Stimulated activated CD4-positive, alpha-beta T cell treated with anti-CD3 and anti-CD28 coated beads, TNF-alpha, amount 100 ng/mL, for 4 hours (primary cell): ENCODE data around the gene KRTAP19-4.
"Not testable (repeated sequence)": the region's sequence is repeated elsewhere in the genome, so short reads cannot be mapped to it uniquely, and the experiment has no call there.

Experiments used
- DNase-seq, 3 experiments: peaks; one replicate each; pipeline ENCODE4 v3.0.0-alpha.2; 2020; ENCODE audit warnings: low read depth in 3 of 3

The KRTAP19-4 gene, protein sequence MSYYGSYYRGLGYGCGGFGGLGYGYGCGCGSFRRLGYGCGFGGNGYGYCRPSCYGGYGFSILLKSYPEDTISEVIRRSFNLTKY

DNA sequence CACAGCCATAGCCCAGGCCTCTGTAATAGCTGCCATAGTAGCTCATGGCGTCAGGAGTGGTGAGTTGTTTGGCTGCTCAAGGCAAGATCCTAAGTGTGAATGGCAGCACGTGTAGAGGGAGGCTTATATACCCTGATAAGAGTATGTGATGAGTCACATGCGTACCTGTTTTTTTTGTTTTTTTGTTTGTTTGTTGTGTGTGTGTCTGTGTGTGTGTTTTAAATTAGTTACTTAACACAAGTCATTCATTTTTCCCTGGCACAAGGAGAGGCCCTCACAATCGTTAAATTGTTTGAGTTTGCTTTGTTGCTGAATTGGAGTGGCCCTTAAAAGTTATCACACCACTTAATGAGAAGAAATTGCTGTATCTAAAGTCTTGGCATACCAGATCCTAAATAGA lies at the start of gene KRTAP19-4:
Gene KRTAP19-4, minus strand, starts transcription at position 101 of the 400 bp plus-strand sequence. Its CDS starts 55 bp downstream, at position 46.
- no peak for DNase-seq

DNA sequence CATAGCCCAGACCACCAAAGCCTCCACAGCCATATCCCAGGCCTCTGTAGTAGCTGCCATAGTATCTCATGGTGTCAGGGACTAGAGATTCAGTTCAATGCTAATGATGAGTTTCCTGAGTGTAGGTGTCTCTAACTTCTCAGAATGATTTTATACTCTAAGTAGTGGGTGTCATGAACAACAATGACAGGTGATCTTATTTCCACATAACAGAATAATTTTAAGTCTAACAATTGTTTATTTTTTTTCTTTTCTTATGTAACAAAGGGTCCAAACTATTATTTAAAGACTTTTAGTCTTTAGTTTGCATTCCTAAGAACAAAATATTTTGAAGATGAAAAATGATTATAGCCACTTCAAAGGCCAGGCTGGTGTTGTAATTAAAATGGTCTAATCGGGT lies 44.8 kb upstream of the KRTAP19-4 start, which contains the start of gene KRTAP19-6:
Gene KRTAP19-6, minus strand, starts transcription at position 101 of the 400 bp plus-strand sequence. Its CDS starts 31 bp downstream, at position 70.
- DNase-seq = no peak

DNA sequence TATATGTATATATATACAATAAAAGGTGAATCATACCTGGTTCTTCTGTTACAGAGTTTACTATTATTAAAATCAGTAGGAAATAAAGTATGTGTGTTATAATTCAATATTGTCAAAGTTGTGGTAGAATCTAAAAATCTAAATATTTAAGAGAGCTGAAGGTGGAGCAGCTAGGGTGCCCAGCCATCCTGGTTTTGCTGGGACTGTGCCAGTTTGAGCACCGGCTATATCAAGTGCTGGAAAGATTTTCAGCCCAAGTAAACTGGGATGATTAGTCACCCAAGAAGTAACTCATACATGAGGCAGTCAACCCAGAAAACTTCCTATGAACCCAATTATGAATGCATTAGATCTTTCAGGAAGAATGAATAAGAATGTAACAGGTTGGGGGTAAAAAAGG lies 21.9 kb upstream of the KRTAP19-4 start:
- DNase-seq = no peak

DNA sequence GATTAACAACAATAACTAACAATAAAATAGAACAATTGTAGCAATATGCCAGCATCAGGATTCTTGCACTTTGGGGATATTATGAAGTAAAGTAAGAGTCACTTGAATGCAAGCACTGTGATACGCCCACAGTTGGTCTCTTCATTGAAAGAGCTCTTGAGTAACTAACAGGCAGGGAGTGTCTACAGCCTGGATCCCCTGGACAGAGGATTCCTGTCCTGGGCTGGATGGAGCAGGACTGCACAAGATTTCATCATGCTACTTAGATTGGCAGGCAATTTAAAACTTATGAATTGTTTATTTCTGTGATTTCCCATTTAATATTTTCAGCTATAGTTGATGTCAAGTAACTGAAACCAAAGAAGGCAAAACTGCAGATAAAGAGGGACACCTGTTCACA lies 18.7 kb upstream of the KRTAP19-4 start:
- DNase-seq = no peak

DNA sequence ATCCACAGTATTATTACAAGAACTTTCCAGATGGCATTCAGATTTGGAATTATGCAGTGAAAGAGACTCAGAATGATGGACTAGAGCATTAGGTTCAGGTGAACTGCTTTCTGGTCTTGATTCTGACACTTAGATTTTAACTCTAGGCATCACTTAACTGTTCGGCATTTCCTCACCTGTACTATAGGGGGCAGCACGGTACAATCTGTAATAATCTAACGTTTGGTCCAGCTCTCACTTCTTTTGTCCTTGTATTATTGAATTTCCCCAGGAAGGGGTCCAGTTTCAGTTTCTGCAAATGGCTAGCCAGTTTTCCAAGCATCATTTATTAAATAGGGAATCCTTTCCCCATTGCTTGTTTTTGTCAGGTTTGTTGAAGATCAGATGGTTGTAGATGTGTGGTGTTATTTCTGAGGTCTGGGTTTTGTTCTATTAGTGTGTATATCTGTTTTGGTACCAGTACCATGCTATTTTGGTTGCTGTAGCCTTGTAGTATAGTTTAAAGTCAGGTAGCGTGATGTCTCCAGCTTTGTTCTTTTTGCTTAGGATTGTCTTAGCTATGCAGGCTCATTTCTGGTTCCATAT lies 8.7 kb upstream of the KRTAP19-4 start:
- not testable (repeated sequence) for DNase-seq

DNA sequence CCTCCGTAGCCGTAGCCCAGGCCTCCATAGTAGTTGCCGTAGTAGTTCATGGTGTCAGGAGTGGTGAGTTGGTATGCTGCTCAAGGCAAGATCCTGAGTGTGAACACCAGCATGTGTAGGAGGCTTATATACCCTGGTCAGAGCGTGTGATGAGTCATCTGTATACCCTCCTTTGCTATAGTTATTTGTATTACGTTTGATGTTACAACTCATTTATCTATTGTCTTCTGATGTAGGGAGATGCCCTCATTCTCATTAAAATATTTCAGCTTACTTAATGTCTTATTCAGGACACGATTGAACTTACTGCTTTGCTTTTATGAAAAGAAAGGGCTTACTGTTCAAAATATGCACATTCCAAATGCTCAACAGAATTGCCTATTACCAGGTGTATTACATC lies 5.1 kb upstream of the KRTAP19-4 start, which contains the start of gene KRTAP19-5:
Gene KRTAP19-5, minus strand, starts transcription at position 101 of the 400 bp plus-strand sequence. Its CDS starts 51 bp downstream, at position 50.
- DNase-seq = no peak

DNA sequence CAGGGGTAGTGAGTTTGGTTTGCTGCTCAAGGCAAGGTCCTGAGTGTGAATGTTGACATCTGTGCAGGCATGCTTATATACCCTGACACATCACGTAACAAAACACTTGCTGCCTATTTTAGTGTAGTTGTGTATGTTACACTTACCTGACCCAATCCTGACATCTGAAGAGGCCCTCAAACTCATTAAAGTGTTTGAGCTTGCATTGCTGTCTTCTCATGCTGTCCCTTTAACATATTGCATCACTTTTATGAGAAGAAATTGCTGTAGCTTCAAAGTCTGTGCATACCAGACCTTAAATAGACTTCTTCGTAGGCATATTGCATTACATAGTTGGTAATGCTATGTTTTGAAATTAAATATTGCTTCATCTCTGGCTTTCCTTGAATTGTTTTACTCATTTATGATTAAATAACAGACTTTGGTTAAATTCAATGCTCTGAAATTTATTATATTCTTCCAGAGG lies 5.0 kb downstream of the KRTAP19-4 start, which contains the start of gene KRTAP19-3:
Gene KRTAP19-3, minus strand, starts transcription at position 51 of the 466 bp plus-strand sequence. CDS start 56 bp downstream, outside the sequence.
- no peak for DNase-seq

DNA sequence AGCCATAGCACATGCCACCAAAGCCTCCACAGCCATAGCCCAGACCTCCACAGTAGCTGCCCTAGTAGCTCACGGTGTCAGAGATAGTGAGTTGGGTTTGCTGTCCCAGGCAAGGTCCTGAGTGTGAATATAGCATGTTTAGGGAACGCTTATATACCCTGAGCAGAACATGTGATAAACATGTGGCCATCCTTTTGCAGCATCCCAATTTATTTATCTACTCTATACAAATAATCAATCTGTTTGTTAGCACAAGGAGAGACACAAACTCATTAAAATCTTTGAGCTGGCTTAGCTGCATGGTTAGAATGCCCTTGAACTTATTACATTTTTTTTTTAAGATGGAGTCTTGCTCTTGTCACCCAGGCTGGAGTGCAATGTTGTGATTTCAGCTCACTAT lies 9.6 kb downstream of the KRTAP19-4 start, which contains the start of gene KRTAP19-2:
Gene KRTAP19-2, minus strand, starts transcription at position 101 of the 400 bp plus-strand sequence. Its CDS starts 88 bp downstream, at position 13.
- no peak for DNase-seq

DNA sequence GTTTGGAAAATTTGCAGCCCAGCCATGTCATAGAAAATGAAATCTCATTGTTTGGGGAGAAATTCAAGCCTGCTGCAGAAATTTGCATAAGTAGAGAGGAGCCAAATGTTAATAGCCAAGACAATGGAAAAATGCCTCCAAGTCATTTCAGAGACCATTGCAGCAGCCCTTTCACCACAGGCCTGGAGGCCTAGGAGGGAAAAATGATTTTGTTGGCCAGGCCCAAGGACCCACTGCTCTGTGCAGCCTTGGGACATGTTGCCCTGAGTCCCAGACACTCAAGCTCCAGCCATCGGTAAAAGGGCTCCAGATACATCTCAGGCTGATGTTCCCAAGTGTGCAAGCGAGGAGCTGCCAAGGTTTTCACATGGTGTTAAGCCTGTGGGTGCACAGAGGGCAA lies 10.8 kb downstream of the KRTAP19-4 start:
- no peak for DNase-seq

DNA sequence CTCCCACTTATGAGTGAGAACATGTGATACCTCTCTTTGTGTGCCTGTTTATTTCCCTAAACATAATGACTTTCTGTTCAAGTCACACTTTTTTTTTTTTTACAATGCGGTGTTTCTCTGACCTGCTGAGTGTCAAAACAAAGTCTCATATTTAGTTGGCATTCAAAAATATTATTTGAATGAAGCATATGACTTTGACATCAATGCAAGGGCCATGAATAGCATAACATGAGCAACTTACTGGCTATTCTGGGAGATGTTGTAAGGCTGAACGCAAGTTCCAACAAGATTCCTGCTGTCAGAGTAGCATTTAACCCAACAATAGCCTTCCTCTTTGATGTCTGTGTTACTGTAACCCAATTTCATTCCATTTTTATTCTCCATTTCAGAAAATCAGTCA lies 14.8 kb downstream of the KRTAP19-4 start:
- DNase-seq = no peak

DNA sequence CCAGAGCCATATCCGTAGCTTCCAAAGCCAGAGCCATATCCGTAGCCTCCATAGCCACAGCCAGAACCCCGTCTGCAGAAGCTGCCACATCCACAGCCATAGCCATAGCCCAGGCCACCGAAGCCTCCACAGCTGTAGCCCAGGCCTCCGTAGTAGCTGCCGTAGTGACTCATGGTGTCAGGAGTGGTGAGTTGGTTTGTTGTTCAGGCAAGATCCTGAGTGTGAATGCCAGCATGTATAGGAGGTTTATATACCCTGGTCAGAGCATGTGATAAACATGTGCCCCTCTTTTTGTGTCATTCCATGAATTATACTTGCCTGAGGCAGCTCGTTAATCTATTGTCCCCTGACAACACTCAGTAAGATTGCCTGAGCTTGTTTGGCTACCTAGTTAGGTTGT lies 16.8 kb downstream of the KRTAP19-4 start, which contains the start of gene KRTAP19-1:
Gene KRTAP19-1, minus strand, starts transcription at position 223 of the 400 bp plus-strand sequence. Its CDS starts 50 bp downstream, at position 173.
- DNase-seq = no peak

DNA sequence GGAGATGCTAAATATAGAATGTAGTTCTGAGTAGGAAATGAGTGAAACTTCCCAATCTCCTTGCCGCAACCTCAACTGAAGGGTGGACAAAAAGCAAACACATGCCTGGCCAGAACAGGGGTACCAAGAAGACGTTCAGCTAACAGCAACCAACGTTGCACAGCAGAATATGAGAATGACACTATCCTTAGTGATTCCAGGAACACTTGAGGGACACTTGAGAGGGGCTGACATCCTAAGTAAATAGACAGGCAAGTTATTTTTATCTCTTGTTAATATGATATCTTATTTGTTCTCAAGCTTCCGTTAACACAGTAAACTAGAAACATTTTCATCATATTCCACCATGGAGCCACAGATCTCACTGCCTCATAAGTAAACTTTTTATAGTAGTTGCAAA lies 17.7 kb downstream of the KRTAP19-4 start:
- no peak for DNase-seq

DNA sequence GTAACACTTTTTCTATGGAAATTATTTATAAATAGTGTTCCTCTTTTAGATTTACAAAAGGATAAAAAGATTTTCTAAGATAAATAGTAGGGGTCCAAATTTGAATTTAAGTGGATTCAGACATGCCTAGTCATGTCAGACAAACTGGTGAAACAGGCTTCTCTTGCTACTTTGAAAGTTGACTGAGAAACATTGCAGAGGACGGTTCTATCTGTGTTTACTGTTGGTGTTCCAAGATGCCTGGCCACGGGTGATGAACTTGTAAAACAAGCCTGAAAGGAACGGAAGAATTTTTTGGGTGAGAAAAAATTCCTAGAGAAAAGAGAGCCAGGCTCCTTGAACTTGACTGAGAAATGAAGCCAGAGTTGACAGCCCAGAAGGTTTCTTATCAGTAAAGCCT lies 19.0 kb downstream of the KRTAP19-4 start:
- no peak for DNase-seq

DNA sequence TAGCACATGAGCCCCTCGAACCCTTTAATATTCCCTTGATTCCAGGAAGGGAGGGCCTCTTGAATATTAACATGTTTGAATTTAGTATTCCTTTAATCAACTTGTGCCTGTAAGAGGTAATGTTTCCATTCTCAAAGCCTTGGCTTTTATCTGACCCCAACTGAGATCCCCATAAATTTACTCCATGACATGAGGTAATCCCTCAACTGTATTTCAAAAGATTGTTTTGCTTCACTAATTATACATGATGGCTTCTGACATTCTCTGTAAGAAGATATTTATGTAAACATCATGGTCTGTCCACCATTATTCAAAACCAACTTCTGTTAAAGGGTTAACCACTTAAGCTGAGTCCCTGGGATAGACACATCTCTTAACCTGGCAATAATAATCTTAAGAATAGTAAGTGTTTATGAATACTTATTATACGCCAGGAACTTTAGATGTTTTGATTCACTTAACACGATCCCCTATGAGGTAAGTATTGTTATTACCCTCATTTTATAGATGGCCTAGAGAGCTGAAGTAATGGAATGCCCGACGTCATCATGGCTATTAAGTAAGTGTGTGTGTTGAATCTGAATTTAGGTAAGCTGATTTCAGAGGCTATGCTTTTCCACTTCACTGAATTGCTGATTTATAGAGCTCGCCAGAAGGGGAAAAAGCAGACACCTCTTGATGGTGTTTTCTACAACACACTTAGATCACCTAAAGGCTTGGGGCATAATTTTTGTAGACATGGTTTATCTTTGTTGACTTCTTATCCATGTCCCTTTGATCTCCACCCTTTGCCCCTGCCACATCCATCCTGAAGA lies 27.9 kb downstream of the KRTAP19-4 start:
- DNase-seq = no peak

DNA sequence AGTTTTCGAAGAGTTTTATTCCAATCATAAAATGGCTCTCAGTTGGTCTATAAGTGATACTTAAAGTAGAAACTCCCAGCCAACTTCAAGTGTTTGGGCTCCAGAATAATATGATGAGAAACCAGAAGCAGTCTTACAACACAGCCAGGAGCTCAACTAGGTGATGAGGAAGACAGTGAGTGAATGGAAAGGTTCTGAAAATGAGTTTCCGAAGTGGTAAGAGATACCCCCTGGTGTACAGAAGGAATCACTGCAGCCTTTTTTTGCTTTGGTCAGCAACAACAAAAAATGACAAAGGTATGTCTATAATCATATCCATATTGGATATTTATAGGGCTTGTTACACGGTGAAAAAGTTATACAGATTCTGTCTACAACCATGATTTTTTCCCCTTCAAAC lies 33.3 kb downstream of the KRTAP19-4 start:
- DNase-seq = no peak

DNA sequence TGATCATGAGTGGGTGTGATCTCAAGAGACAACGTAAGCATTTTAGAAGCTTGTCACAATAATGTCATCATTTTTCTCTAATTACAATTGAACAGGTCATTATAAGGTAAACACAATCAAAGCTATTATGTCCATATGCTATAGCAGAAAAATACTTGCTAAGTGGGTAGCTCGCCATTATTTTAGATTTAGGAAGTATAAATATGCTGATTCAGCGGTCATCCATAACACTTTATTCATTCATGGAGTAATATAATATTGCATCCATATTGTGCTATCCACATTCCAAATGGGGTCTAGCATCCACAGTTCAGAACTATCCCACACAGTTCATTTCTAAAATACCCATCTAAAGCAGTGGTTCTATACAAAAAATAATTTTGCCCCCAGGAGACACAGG lies 48.5 kb downstream of the KRTAP19-4 start:
- no peak for DNase-seq

DNA sequence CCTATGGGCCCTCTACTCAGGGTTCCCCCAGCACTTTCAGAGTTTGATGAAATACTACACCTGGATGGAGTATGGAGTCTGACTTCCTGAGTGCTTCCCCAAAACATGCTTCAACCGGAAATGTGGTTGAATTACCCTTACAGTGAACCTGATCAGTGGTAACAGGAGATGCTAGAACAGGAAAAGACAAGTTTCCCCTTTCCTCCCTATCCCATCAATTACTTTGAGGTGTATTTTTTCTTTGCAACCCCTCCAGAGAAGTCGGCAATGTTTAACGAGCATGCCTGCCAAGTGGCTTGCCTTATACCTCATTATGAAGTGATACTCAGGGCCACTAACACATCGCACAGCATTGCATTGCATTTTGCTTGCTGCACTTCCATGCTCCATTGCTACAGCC lies 49.9 kb downstream of the KRTAP19-4 start:
- no peak for DNase-seq
